K562 (cell line): ENCODE measurements around the gene CLIC1. TPM values are rescaled to one million over a fixed set of nuclear protein-coding genes. Genes with fewer than 3 reads are reported as not detected.

ENCODE experiments used
- C11orf30 ChIP-seq: fragments of 450-650 bp; IDR thresholded peaks from 2 replicates; pipeline ENCODE4 v1.6.1; 2016; ENCODE audit warnings: low read depth, mild to moderate bottlenecking
- CBFA2T2 ChIP-seq: fragments of 450-650 bp; conservative IDR thresholded peaks from 2 replicates; pipeline ENCODE4 v1.6.1; 2017; ENCODE audit warnings: mild to moderate bottlenecking
- CCAR2 ChIP-seq: fragments of 200-400 bp; formaldehyde crosslinking; IDR thresholded peaks from 2 replicates; pipeline ENCODE4 v1.6.1; 2017; ENCODE audit warnings: mild to moderate bottlenecking, low read depth, low read length
- CXXC5 ChIP-seq: fragments of 250-450 bp; sonication (Bioruptor Pico); IDR thresholded peaks from 2 replicates; pipeline ENCODE4 v1.8.0; 2022; ENCODE audit warnings: inconsistent platforms, mild to moderate bottlenecking, moderate library complexity
- ETS2 ChIP-seq: IDR thresholded peaks from 2 replicates; pipeline ENCODE4 v1.6.1; 2016; ENCODE audit warnings: borderline replicate concordance, missing genetic modification characterization, mild to moderate bottlenecking, moderate library complexity, missing compliant biosample characterization; ENCODE audit not compliant: poor library complexity, severe bottlenecking
- GTF2A2 ChIP-seq: IDR thresholded peaks from 2 replicates; pipeline ENCODE4 v1.6.1; 2016; ENCODE audit warnings: mild to moderate bottlenecking, missing genetic modification characterization, missing compliant biosample characterization
- HLTF ChIP-seq: fragments of 450-650 bp; IDR thresholded peaks from 2 replicates; pipeline ENCODE4 v1.6.1; 2016
- HNRNPUL1 ChIP-seq: fragments of 200-400 bp; formaldehyde crosslinking; IDR thresholded peaks from 2 replicates; pipeline ENCODE4 v1.6.1; 2017; ENCODE audit warnings: low read length
- KLF16 ChIP-seq: IDR thresholded peaks from 2 replicates; pipeline ENCODE4 v1.6.1; 2016; ENCODE audit warnings: antibody characterized with exemption
- NFE2L1 ChIP-seq: fragments of 450-650 bp; IDR thresholded peaks from 2 replicates; pipeline ENCODE4 v1.6.1; 2016; ENCODE audit warnings: missing genetic modification characterization, low read depth, mild to moderate bottlenecking, missing compliant biosample characterization, moderate library complexity, borderline replicate concordance
- NR4A1 ChIP-seq, 2 experiments: fragments of 250-450 bp in 1 of 2; fragments of 450-650 bp in 1 of 2; sonication (Bioruptor Pico) in 1 of 2; IDR thresholded peaks; 2 replicates each; pipeline versions ENCODE4 v1.4.0 to v1.6.1; 2016 to 2020; ENCODE audit warnings: mild to moderate bottlenecking in 2 of 2, missing compliant biosample characterization in 1 of 2, missing genetic modification characterization in 1 of 2, moderate library complexity in 1 of 2
- PHF8 ChIP-seq: fragments of 200-600 bp; sonication (generic); IDR thresholded peaks from 2 replicates; pipeline ENCODE4 v1.6.1; 2012; ENCODE audit warnings: mixed run types, mild to moderate bottlenecking, inconsistent platforms, low read length, moderate library complexity, borderline replicate concordance
- POLR3G ChIP-seq: IDR thresholded peaks from 2 replicates; pipeline ENCODE4 v1.6.1; 2011; ENCODE audit not compliant: insufficient read length, insufficient replicate concordance; ENCODE audit errors: extremely low read depth
- PRMT5 ChIP-seq: sonication (generic); formaldehyde crosslinking; IDR thresholded peaks from 2 replicates; pipeline ENCODE4 v1.5.0; 2020; ENCODE audit warnings: missing genetic modification reagents
- SRSF7 ChIP-seq: fragments of 200-400 bp; formaldehyde crosslinking; optimal IDR thresholded peaks from 2 replicates; pipeline ENCODE3; 2017; ENCODE audit warnings: mild to moderate bottlenecking, low read depth, low read length
- TAF7 ChIP-seq: fragments of 450-650 bp; IDR thresholded peaks from 2 replicates; pipeline ENCODE4 v1.6.1; 2016; ENCODE audit warnings: missing genetic modification characterization, missing compliant biosample characterization
- TFAM ChIP-seq: fragments of 250-450 bp; sonication (Bioruptor Pico); conservative IDR thresholded peaks from 2 replicates; pipeline ENCODE4 v1.5.0; 2021; ENCODE audit warnings: mild to moderate bottlenecking, moderate library complexity
- XRCC3 ChIP-seq: fragments of 450-650 bp; IDR thresholded peaks from 2 replicates; pipeline ENCODE4 v1.6.1; 2017; ENCODE audit warnings: mild to moderate bottlenecking, moderate library complexity
- XRCC4 ChIP-seq: IDR thresholded peaks from one replicate; pipeline ENCODE4 v1.6.1; 2011; ENCODE audit not compliant: insufficient read depth, insufficient read length; ENCODE audit errors: extremely low read depth
- ZBTB7A ChIP-seq: IDR thresholded peaks from 2 replicates; pipeline ENCODE4 v1.6.1; 2011; ENCODE audit warnings: low read depth, mild to moderate bottlenecking, low read length, moderate library complexity, borderline replicate concordance; ENCODE audit not compliant: control insufficient read depth
- ZNF41 ChIP-seq: fragments of 250-450 bp; sonication (Bioruptor Pico); conservative IDR thresholded peaks from 2 replicates; pipeline ENCODE4 v1.4.0; 2020; ENCODE audit warnings: mild to moderate bottlenecking
- ZNF583 ChIP-seq: fragments of 250-450 bp; sonication (Bioruptor Pico); IDR thresholded peaks from 2 replicates; pipeline ENCODE4 v1.4.0; 2020
- ZSCAN29 ChIP-seq: fragments of 450-650 bp; IDR thresholded peaks from 2 replicates; pipeline ENCODE4 v1.6.1; 2017
- polyA plus RNA-seq, 8 experiments: library from polyadenylated mRNA; depleted of rRNA in 4 of 8; stranded (reverse) in 5 of 8; unstranded in 3 of 8; fragments of >200 nt; fragmentation: Nextera tagmentation in 2 of 8; fragmentation: Illumina TruSeq in 1 of 8; extraction: Ambion mirVana in 2 of 8; extraction: Trizol in 1 of 8; gene quantifications; 2 replicates each; pipeline versions ENCODE4 v1.2.1 to v1.2.3, GENCODE V29; 2011 to 2014; ENCODE audit warnings: inconsistent platforms in 1 of 8, missing spikeins in 1 of 8
- total RNA-seq, 7 experiments: library from RNA; depleted of rRNA in 6 of 7; stranded (reverse); fragments of >200 nt in 6 of 7; fragmentation: Illumina TruSeq in 2 of 7; extraction: Trizol in 2 of 7; gene quantifications; 2 replicates each; pipeline versions ENCODE4 v1.2.1 to v1.2.3, GENCODE V29; 2011 to 2021; ENCODE audit warnings: low replicate concordance in 1 of 7
- TF ChIP-seq, protein P1 (sequence below), 2 experiments: fragments of 200-800 bp in 1 of 2; sonication (Bioruptor generic) in 1 of 2; sonication (generic) in 1 of 2; formaldehyde crosslinking in 1 of 2; IDR thresholded peaks in 1 of 2; conservative IDR thresholded peaks in 1 of 2; 2 replicates each; pipeline versions ENCODE4 v1.5.0 to v1.6.1; 2016 to 2020; ENCODE audit warnings: missing compliant biosample characterization in 1 of 2, missing genetic modification characterization in 1 of 2, missing genetic modification reagents in 1 of 2
- TF ChIP-seq, protein P2 (sequence below): fragments of 250-450 bp; sonication (Bioruptor Pico); IDR thresholded peaks from 2 replicates; pipeline ENCODE4 v1.4.0; 2020
- TF ChIP-seq, protein P3 (sequence below): sonication (generic); formaldehyde crosslinking; IDR thresholded peaks from 2 replicates; pipeline ENCODE4 v1.8.0; 2022; ENCODE audit warnings: missing genetic modification reagents, mild to moderate bottlenecking, moderate library complexity, borderline replicate concordance

The CLIC1 gene
- total and polyA plus RNA-seq, 9 of the 15 experiments (the other 6 are each of a cell fraction or from before 2014, with no cell fraction given): 1,267 to 2,419 (median 1,808) TPM

DNA sequence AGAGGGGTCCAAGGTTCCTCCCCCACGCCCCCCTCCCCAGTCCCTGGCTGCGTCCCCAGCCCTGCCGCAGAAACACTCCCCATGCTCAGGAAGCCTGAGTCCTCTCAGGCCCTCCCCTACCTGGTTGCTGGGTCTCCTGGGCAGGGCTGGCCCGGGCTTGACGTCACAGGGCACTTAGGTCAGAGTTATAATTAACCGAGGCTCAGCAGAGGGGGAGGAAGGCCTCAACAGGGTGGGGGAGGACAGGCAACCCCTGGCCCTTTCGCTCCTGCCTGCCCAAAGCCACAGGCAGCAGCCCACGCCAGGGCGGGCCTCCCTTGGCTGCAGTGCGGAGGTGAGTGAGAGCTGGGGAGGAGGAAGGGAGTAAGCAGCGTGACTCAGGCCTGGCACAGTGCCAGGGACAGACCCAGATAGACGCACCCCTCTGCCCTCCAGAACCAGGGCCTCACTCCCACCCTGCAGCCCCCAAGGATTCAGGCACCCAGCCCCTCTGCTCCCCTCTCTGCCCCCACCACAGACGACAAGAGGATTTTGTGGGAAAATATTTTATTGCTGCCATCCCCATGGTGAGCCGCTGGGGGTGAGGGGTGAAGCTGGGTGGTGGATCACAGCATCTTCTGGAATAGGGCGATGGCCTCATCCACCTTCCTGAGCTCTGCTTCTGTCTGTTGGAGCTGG, 40.8 kb upstream of the CLIC1 start, which contains the start of gene VWA7 (continued):
- no peak for TF ChIP-seq SRSF7
- TF ChIP-seq PHF8: peak; percentile 30; the same call in 1 of the 2 replicates
- TF ChIP-seq ZBTB7A: peak; percentile 99
- peak; percentile 79; the same call in 1 of the 2 replicates for TF ChIP-seq NR4A1 (CRISPR knock-in tag; IDR thresholded peaks at IDR 0.05)
- peak; percentile 86 for TF ChIP-seq NR4A1 (tag; IDR thresholded peaks at IDR 0.05)
- no peak for TF ChIP-seq POLR3G
- TF ChIP-seq ZNF583 (CRISPR knock-in tag): peak; percentile 86; the same call in 1 of the 2 replicates
- TF ChIP-seq KLF16: peak; percentile 95
- no peak for TF ChIP-seq C11orf30
- 0 out of 2 replicates have a peak, but pooled peaks have one; percentile 37 for TF ChIP-seq ZNF41
- peak; percentile 92; the same call in 1 of the 2 replicates for TF ChIP-seq HLTF
- TF ChIP-seq, protein P1, sequence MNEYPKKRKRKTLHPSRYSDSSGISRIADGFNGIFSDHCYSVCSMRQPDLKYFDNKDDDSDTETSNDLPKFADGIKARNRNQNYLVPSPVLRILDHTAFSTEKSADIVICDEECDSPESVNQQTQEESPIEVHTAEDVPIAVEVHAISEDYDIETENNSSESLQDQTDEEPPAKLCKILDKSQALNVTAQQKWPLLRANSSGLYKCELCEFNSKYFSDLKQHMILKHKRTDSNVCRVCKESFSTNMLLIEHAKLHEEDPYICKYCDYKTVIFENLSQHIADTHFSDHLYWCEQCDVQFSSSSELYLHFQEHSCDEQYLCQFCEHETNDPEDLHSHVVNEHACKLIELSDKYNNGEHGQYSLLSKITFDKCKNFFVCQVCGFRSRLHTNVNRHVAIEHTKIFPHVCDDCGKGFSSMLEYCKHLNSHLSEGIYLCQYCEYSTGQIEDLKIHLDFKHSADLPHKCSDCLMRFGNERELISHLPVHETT (CRISPR knock-in tag; conservative IDR thresholded peaks at IDR 0.05 in 1 of 2, IDR thresholded peaks at IDR 0.05 in 1 of 2): peak in 1 of 2 experiments; percentile 88; a peak in 2 of 4 replicates
- TF ChIP-seq NFE2L1: no peak
- TF ChIP-seq XRCC4: no peak
- no peak for TF ChIP-seq HNRNPUL1
- TF ChIP-seq CBFA2T2: peak; percentile 67
- TF ChIP-seq, protein P2, sequence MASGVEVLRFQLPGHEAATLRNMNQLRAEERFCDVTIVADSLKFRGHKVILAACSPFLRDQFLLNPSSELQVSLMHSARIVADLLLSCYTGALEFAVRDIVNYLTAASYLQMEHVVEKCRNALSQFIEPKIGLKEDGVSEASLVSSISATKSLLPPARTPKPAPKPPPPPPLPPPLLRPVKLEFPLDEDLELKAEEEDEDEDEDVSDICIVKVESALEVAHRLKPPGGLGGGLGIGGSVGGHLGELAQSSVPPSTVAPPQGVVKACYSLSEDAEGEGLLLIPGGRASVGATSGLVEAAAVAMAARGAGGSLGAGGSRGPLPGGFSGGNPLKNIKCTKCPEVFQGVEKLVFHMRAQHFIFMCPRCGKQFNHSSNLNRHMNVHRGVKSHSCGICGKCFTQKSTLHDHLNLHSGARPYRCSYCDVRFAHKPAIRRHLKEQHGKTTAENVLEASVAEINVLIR: peak; percentile 82
- TF ChIP-seq GTF2A2 (tag): no peak
- TF ChIP-seq TAF7 (tag): 0 out of 2 replicates have a peak, but pooled peaks have one; percentile 18
- TF ChIP-seq CXXC5 (CRISPR knock-in tag): peak; percentile 91
- peak; percentile 29 for TF ChIP-seq ZSCAN29
- TF ChIP-seq XRCC3: no peak
- TF ChIP-seq PRMT5 (CRISPR knock-in tag): no peak; the same call in 1 of the 2 replicates
- TF ChIP-seq TFAM: no peak
- TF ChIP-seq, protein P3, sequence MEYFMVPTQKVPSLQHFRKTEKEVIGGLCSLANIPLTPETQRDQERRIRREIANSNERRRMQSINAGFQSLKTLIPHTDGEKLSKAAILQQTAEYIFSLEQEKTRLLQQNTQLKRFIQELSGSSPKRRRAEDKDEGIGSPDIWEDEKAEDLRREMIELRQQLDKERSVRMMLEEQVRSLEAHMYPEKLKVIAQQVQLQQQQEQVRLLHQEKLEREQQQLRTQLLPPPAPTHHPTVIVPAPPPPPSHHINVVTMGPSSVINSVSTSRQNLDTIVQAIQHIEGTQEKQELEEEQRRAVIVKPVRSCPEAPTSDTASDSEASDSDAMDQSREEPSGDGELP (CRISPR knock-in tag): peak; percentile 95
- TF ChIP-seq CCAR2: peak; percentile 74; the same call in 1 of the 2 replicates
- no peak for TF ChIP-seq ETS2 (tag)
